A673 (cell line): ENCODE results near the gene LAMTOR4.

Source experiments
- EZH2 ChIP-seq: fragments of 200-600 bp; sonication (generic); IDR thresholded peaks from 2 replicates; pipeline ENCODE4 v1.6.1; 2017; ENCODE audit warnings: borderline replicate concordance, low read depth, mild to moderate bottlenecking, mixed read lengths, antibody characterized with exemption, low read length; ENCODE audit not compliant: poor library complexity, severe bottlenecking
- TF ChIP-seq, protein P1 (sequence below): fragments of 300-800, 200-600 bp; sonication (generic); conservative IDR thresholded peaks from 2 replicates; pipeline ENCODE4 v1.5.1; 2017; ENCODE audit warnings: low read depth, mild to moderate bottlenecking, antibody characterized with exemption, low read length, moderate library complexity, mixed read lengths

- TF ChIP-seq, protein P1, sequence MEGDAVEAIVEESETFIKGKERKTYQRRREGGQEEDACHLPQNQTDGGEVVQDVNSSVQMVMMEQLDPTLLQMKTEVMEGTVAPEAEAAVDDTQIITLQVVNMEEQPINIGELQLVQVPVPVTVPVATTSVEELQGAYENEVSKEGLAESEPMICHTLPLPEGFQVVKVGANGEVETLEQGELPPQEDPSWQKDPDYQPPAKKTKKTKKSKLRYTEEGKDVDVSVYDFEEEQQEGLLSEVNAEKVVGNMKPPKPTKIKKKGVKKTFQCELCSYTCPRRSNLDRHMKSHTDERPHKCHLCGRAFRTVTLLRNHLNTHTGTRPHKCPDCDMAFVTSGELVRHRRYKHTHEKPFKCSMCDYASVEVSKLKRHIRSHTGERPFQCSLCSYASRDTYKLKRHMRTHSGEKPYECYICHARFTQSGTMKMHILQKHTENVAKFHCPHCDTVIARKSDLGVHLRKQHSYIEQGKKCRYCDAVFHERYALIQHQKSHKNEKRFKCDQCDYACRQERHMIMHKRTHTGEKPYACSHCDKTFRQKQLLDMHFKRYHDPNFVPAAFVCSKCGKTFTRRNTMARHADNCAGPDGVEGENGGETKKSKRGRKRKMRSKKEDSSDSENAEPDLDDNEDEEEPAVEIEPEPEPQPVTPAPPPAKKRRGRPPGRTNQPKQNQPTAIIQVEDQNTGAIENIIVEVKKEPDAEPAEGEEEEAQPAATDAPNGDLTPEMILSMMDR = no peak
- TF ChIP-seq EZH2 = no peak
Measured at GRCh38 chr7:100171840-100172239, 23.1 kb downstream of the LAMTOR4 start.
